K562 (cell line): ENCODE data around the gene NOD1. TPM values are rescaled to one million over a fixed set of nuclear protein-coding genes. Genes with fewer than 3 reads are reported as not detected.

Experiments
- ATAC-seq: fragments of 200-7000 bp; cut with Tn5 transposase; 3 replicates; pipeline ENCODE4 v1.9.1; 2020; ENCODE audit warnings: moderate library complexity
- BruUV-seq: library from RNA; stranded (reverse); fragments of 400-500 nt; replicated peaks from 2 replicates; lab custom pipeline; 2021; lab: Mats Ljungman, UMichigan
- CTCF ChIA-PET: fragments of 300-600 bp; formaldehyde crosslinking; extraction: SDS; loops from one replicate; lab custom pipeline; 2021; ENCODE audit warnings: low intra/inter-chr PET ratio; lab: Yijun Ruan, JAX
- POLR2A ChIA-PET: fragments of 300-600, 350-650 bp; sonication (Branson Sonifier 250); formaldehyde crosslinking; extraction: SDS; loops from one replicate; lab custom pipeline; 2021; ENCODE audit warnings: antibody characterized with exemption, inconsistent platforms; lab: Yijun Ruan, JAX
- DNase-seq, 4 experiments: peaks; one replicate each; pipeline versions ENCODE4 v3.0.0 to v3.0.0-alpha.2; 2011 to 2018; ENCODE audit warnings: low spot score in 3 of 4, mixed read lengths in 3 of 4; ENCODE audit errors: extremely low read depth in 1 of 4
- FAIRE-seq: peaks from 2 replicates; lab custom pipeline; 2011; peaks lifted over from hg19 to GRCh38; lab: Jason Lieb, UNC
- H2AFZ ChIP-seq: 2 replicates; pipeline ENCODE4 v1.6.0; 2011; ENCODE audit warnings: low read depth, low read length, control low read depth, inconsistent platforms
- H3K27ac ChIP-seq: fragments of 200-600 bp; 3 replicates; pipeline ENCODE4 v1.8.0; 2011; ENCODE audit warnings: low read depth, mild to moderate bottlenecking, control low read depth, inconsistent platforms, low read length, moderate library complexity, mixed read lengths; ENCODE audit errors: extremely low read depth
- H3K27me3 ChIP-seq, 2 experiments: fragments of 300-600 bp in 1 of 2; 2 replicates in 1 of 2; 3 replicates in 1 of 2; pipeline versions ENCODE4 v1.6.0 to v1.8.0; 2011; ENCODE audit warnings: inconsistent platforms in 2 of 2, low read length in 2 of 2, mild to moderate bottlenecking in 1 of 2, mixed read lengths in 1 of 2, moderate library complexity in 1 of 2; ENCODE audit not compliant: control insufficient read depth in 2 of 2, insufficient read depth in 2 of 2
- H3K36me3 ChIP-seq: fragments of 300-600 bp; 3 replicates; pipeline ENCODE4 v1.8.0; 2011; ENCODE audit warnings: mild to moderate bottlenecking, low read length, inconsistent platforms; ENCODE audit not compliant: control insufficient read depth, insufficient read depth
- H3K4me1 ChIP-seq, 2 experiments: fragments of 200-600 bp in 1 of 2; replicated peaks in 1 of 2; 2 replicates in 1 of 2; 3 replicates in 1 of 2; pipeline versions ENCODE4 v1.5.1 to v1.8.0; 2011; ENCODE audit warnings: inconsistent platforms in 2 of 2, low read length in 2 of 2, mild to moderate bottlenecking in 1 of 2, mixed read lengths in 1 of 2, moderate library complexity in 1 of 2; ENCODE audit not compliant: control insufficient read depth in 2 of 2, insufficient read depth in 2 of 2
- H3K4me2 ChIP-seq: 2 replicates; pipeline ENCODE4 v1.6.1; 2011; ENCODE audit warnings: low read length, control low read depth, inconsistent platforms, mixed read lengths; ENCODE audit not compliant: insufficient read depth
- H3K4me3 ChIP-seq: fragments of 200-600 bp; sonication (generic), shearing (Covaris generic); 2 replicates; pipeline ENCODE4 v1.5.1; 2016; ENCODE audit warnings: control low read depth, inconsistent platforms
- H3K79me2 ChIP-seq: fragments of 200-600 bp; 3 replicates; pipeline ENCODE4 v1.8.0; 2011; ENCODE audit warnings: low read length, inconsistent platforms; ENCODE audit not compliant: control insufficient read depth, insufficient read depth
- H3K9ac ChIP-seq, 2 experiments: 2 replicates each; pipeline versions ENCODE4 v1.6.0 to v1.6.1; 2011; ENCODE audit warnings: low read depth in 2 of 2, low read length in 2 of 2, control low read depth in 1 of 2, inconsistent platforms in 1 of 2, mild to moderate bottlenecking in 1 of 2, mixed read lengths in 1 of 2; ENCODE audit not compliant: insufficient read depth in 1 of 2
- H3K9me1 ChIP-seq: one replicate; pipeline ENCODE4 v1.6.0; 2011; ENCODE audit warnings: inconsistent platforms, mild to moderate bottlenecking, low read length, moderate library complexity; ENCODE audit not compliant: control insufficient read depth, insufficient read depth
- H3K9me3 ChIP-seq: replicated peaks from 2 replicates; pipeline ENCODE4 v1.5.1; 2011; ENCODE audit warnings: low read depth, low read length, inconsistent platforms; ENCODE audit not compliant: control insufficient read depth, insufficient read depth
- H4K20me1 ChIP-seq: replicated peaks from 2 replicates; pipeline ENCODE4 v1.6.1; 2011; ENCODE audit warnings: low read length, inconsistent platforms, mixed read lengths; ENCODE audit not compliant: control insufficient read depth, insufficient read depth
- CHD7 ChIP-seq: fragments of 200-600 bp; sonication (generic); IDR thresholded peaks from one replicate; pipeline ENCODE4 v1.6.1; 2012; ENCODE audit warnings: mild to moderate bottlenecking, low read depth, low read length, inconsistent platforms
- KAT7 ChIP-seq: sonication (generic); formaldehyde crosslinking; IDR thresholded peaks from 2 replicates; pipeline ENCODE4 v1.8.0; 2022; ENCODE audit warnings: missing genetic modification reagents, mild to moderate bottlenecking, borderline replicate concordance
- RFX1 ChIP-seq: fragments of 450-650 bp; IDR thresholded peaks from 2 replicates; pipeline ENCODE4 v1.6.1; 2016; ENCODE audit warnings: mild to moderate bottlenecking, moderate library complexity
- ZNF347 ChIP-seq: fragments of 450-650 bp; formaldehyde crosslinking; IDR thresholded peaks from 2 replicates; pipeline ENCODE4 v1.4.0; 2020; ENCODE audit warnings: low read depth, mild to moderate bottlenecking, moderate library complexity
- ZNF609 ChIP-seq: sonication (generic); formaldehyde crosslinking; IDR thresholded peaks from 2 replicates; pipeline ENCODE4 v1.8.1; 2023; ENCODE audit warnings: missing genetic modification reagents, mild to moderate bottlenecking, borderline replicate concordance
- WGBS: fragments of 100-300 bp; shearing (Covaris generic); methylation state at CpG from one replicate; pipeline ENCODE4 v1.1.6; 2016; ENCODE audit warnings: low coverage, mixed read lengths; ENCODE audit not compliant: insufficient coverage; ENCODE audit errors: missing lambda C conversion rate; 5-methylcytosine and 5-hydroxymethylcytosine counted together
- in situ Hi-C: fragments of 300-500 bp; cut with MboI; formaldehyde crosslinking; loops from 4 replicates; pipeline ENCODE4 v1.15.0; 2018; ENCODE audit warnings: inconsistent platforms, mixed read lengths
- intact Hi-C: fragments of 100-400 bp; cut with micrococcal nuclease; formaldehyde crosslinking; loops from 2 replicates; pipeline ENCODE4 v1.14.2; 2022
- polyA plus RNA-seq, 8 experiments: library from polyadenylated mRNA; depleted of rRNA in 4 of 8; stranded (reverse) in 5 of 8; unstranded in 3 of 8; fragments of >200 nt; fragmentation: Nextera tagmentation in 2 of 8; fragmentation: Illumina TruSeq in 1 of 8; extraction: Ambion mirVana in 2 of 8; extraction: Trizol in 1 of 8; gene quantifications; 2 replicates each; pipeline versions ENCODE4 v1.2.1 to v1.2.3, GENCODE V29; 2011 to 2014; ENCODE audit warnings: inconsistent platforms in 1 of 8, missing spikeins in 1 of 8
- total RNA-seq, 7 experiments: library from RNA; depleted of rRNA in 6 of 7; stranded (reverse); fragments of >200 nt in 6 of 7; fragmentation: Illumina TruSeq in 2 of 7; extraction: Trizol in 2 of 7; gene quantifications; 2 replicates each; pipeline versions ENCODE4 v1.2.1 to v1.2.3, GENCODE V29; 2011 to 2021; ENCODE audit warnings: low replicate concordance in 1 of 7

NOD1 gene
- total and polyA plus RNA-seq, 9 of the 15 experiments (the other 6 are each of a cell fraction or from before 2014, with no cell fraction given): 0.34 to 7.1 (median 4.7) TPM

GRCh38 chr7:30411173-30411572 lies 67.4 kb downstream of the NOD1 start:
- Histone ChIP-seq H3K36me3 (no peaks in the 10 kb centered on the region), H3K79me2 (no peaks in the 10 kb centered on the region), H3K4me3 (no peak overlapping the region), H2AFZ (no peak overlapping the region), H3K9me1 (no peaks in the 10 kb centered on the region), H3K4me2 (no peak overlapping the region), H3K4me1 (no peaks in the 10 kb centered on the region; a peak in 1 of 5 replicates), H3K9me3 (peaks cover 5% of the 10 kb centered on the region; the same call in 1 of the 2 replicates), H3K27ac (no peak overlapping the region), H3K9ac (no peak overlapping the region), H4K20me1 (no peaks in the 10 kb centered on the region)
- no TSS peak for BruUV-seq
- no peak for ATAC-seq
- no peak for FAIRE-seq
- 0% methylated on average over 2 of the region's 2 CpGs for WGBS
- no peak for DNase-seq
- intact Hi-C loops: no loop called here
- POLR2A ChIA-PET: interaction anchor here (0.6 kb wide), 1 partner anchor 9 kb away, joined by 3 read pairs; no protein-coding TSS in a partner anchor
- TF ChIP-seq ZNF609 (CRISPR knock-in tag) (no peak), ZNF347 (CRISPR knock-in tag) (no peak), CHD7 (no peak), KAT7 (CRISPR knock-in tag) (no peak), RFX1 (no peak)
- TF ChIP-seq, all 486 proteins: peak for 0
- H3K27me3 ChIP-seq: no peaks in the 10 kb centered on the region
- CTCF ChIA-PET: interaction anchor here (3.4 kb wide), 1 partner anchor 135 kb away, joined by 25 read pairs; no protein-coding TSS in a partner anchor
- in situ Hi-C loops: loop anchor here (5.0 kb wide), 2 partner anchors 134 to 249 kb away; no protein-coding TSS in a partner anchor
